ENCODE results near the gene TRAM2. TPM values are rescaled to one million over a fixed set of nuclear protein-coding genes. Genes with fewer than 3 reads are reported as not detected.

Gene TRAM2
- polyA plus RNA-seq, 1 experiment, result 152 TPM

- no peak for DNase-seq (ENCODE audit: low read depth, low spot score)
- H3K27me3 ChIP-seq (ENCODE audit: control insufficient read depth, insufficient read depth, low read length), result no peaks in the 10 kb centered on the region
- POLR2A ChIA-PET, result interaction anchor here (0.7 to 1.2 kb wide), 2 partner anchors 10 to 11 kb away, joined by 3 read pairs; no protein-coding TSS in a partner anchor
- CTCF ChIA-PET, result interaction anchor here (0.9 kb wide), 1 partner anchor 127 kb away, joined by 3 read pairs; the partner anchor contains the start of gene EFHC1
- no peaks in the 10 kb centered on the region for H3K9me3 ChIP-seq (ENCODE audit: control insufficient read depth, insufficient read depth, low read length)
- no peak overlapping the region for H3K27ac ChIP-seq (ENCODE audit: low read depth, low read length)
- H3K4me3 ChIP-seq (ENCODE audit: low read depth, low read length), result no peak overlapping the region
- TF ChIP-seq, protein P1, sequence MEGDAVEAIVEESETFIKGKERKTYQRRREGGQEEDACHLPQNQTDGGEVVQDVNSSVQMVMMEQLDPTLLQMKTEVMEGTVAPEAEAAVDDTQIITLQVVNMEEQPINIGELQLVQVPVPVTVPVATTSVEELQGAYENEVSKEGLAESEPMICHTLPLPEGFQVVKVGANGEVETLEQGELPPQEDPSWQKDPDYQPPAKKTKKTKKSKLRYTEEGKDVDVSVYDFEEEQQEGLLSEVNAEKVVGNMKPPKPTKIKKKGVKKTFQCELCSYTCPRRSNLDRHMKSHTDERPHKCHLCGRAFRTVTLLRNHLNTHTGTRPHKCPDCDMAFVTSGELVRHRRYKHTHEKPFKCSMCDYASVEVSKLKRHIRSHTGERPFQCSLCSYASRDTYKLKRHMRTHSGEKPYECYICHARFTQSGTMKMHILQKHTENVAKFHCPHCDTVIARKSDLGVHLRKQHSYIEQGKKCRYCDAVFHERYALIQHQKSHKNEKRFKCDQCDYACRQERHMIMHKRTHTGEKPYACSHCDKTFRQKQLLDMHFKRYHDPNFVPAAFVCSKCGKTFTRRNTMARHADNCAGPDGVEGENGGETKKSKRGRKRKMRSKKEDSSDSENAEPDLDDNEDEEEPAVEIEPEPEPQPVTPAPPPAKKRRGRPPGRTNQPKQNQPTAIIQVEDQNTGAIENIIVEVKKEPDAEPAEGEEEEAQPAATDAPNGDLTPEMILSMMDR (IDR thresholded peaks at IDR 0.05; ENCODE audit: low read depth, low read length), result no peak
These were observed 30.2 kb downstream of the TRAM2 start for GRCh38 chr6:52546678-52547077.

- no peaks in the 10 kb centered on the region for H3K9me3 ChIP-seq (ENCODE audit: control insufficient read depth, insufficient read depth, low read length)
- DNase-seq (ENCODE audit: low read depth, low spot score), result no peak
- ChIA-PET POLR2A (interaction anchor here (0.7 to 1.2 kb wide), 2 partner anchors 10 to 11 kb away, joined by 3 read pairs; no protein-coding TSS in a partner anchor), CTCF (no interaction called here)
- H3K4me3 ChIP-seq (ENCODE audit: low read depth, low read length), result no peak overlapping the region
- no peaks in the 10 kb centered on the region for H3K27me3 ChIP-seq (ENCODE audit: control insufficient read depth, insufficient read depth, low read length)
- no peak overlapping the region for H3K27ac ChIP-seq (ENCODE audit: low read depth, low read length)
- TF ChIP-seq, protein P1 (IDR thresholded peaks at IDR 0.05; ENCODE audit: low read depth, low read length), result no peak
These were observed 30.7 kb downstream of the TRAM2 start for GRCh38 chr6:52546192-52546591.

DNA sequence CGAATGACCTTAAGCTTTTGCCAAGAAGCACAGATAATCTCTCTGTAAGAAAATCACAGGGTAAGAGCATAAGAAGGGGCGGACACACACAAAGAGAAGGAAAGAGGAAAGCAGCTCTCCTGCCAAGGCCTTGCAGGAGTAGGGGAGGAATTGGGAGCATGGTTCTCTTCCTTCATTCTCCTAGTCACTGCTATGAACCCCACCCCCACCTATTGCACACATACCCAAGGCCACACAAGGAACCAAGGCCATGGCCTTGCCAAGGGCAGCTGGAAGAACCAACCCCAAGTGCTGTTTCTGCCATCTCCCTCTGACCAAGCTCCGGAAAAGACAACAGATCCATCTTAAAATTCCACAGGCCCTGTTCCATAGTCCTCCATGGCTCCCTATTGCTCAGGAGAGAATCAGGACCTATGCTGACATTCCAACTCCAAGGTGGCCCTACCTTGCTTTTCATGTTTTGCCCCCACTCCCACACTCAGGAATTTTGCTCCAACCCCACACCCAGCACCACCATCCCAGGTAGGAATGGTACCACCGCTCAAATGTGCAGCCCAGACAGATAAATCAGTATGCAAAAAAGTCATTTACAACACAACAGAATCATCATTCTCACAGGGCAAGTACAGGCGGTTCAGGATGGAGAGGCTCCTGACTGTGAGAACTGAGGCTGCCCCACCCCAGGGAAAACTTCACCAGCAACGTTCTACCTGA, 31.3 kb downstream of the TRAM2 start:
- Histone ChIP-seq H3K27ac (ENCODE audit: low read depth, low read length) (peak overlapping the region; percentile 81), H3K4me3 (ENCODE audit: low read depth, low read length) (no peak overlapping the region), H3K27me3 (ENCODE audit: control insufficient read depth, insufficient read depth, low read length) (no peaks in the 10 kb centered on the region), H3K9me3 (ENCODE audit: control insufficient read depth, insufficient read depth, low read length) (no peaks in the 10 kb centered on the region)
- no peak for DNase-seq (ENCODE audit: low read depth, low spot score)
- TF ChIP-seq, protein P1 (IDR thresholded peaks at IDR 0.05; ENCODE audit: low read depth, low read length), result no peak
- ChIA-PET POLR2A (interaction anchor here (0.6 to 1.7 kb wide), 2 partner anchors 31 to 47 kb away, joined by 4 to 5 read pairs; no protein-coding TSS in a partner anchor), CTCF (no interaction called here)

DNA sequence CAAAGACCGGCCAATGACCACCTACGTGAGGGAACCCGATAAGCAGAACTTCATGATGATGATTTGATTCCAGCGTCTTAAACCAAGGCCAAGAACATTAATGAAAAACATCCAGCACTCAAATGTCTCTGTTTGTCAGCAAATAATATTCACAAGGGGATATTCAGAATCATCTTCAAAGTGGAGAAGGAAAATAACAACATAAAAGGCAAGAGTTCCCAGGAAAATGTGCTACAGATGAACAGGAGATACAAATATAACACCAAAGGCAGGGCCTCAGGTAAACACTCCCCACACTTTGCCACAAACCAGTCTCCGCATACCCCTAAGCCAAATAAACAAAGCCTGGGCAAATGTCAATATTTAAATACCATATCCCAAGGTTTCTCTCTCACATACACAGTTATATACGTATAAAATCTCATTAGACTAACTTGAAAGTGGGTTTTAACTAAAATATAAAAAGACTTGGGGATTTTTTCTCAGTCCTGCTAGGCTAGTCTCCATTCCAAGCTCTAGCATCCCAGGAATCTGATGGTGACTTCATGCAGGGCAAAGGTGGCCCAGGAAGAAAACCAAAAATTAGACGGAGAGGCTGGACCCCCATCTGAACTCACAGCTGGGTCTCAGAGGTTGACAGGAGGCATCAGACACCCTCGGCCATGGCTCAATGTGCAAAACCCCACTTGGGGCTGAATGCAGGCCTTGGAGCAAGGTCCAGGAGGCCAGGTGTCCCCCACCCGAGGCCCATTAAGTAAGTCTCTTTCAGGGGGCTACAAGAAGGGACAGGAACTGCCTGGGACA, 32.1 kb downstream of the TRAM2 start:
- TF ChIP-seq, protein P1 (IDR thresholded peaks at IDR 0.05; ENCODE audit: low read depth, low read length), result no peak
- no peak for DNase-seq (ENCODE audit: low read depth, low spot score)
- CTCF ChIA-PET, result no interaction called here
- H3K27me3 ChIP-seq (ENCODE audit: control insufficient read depth, insufficient read depth, low read length), result no peaks in the 10 kb centered on the region
- H3K27ac ChIP-seq (ENCODE audit: low read depth, low read length), result peak overlapping the region; percentile 81
- no peaks in the 10 kb centered on the region for H3K9me3 ChIP-seq (ENCODE audit: control insufficient read depth, insufficient read depth, low read length)
- POLR2A ChIA-PET, result interaction anchor here (1.7 kb wide), 1 partner anchor 32 kb away, joined by 5 read pairs; no protein-coding TSS in a partner anchor
- no peak overlapping the region for H3K4me3 ChIP-seq (ENCODE audit: low read depth, low read length)

All from AG04450 (cell line).